Astrocyte (in vitro differentiated cells and primary cell): Measurements from ENCODE around the gene SLC52A1.

ENCODE experiments used
- CTCF ChIP-seq: IDR thresholded peaks from 2 replicates; pipeline ENCODE4 v1.5.1; 2011; ENCODE audit warnings: low read depth, mild to moderate bottlenecking, inconsistent platforms, low read length, moderate library complexity; ENCODE audit not compliant: insufficient read depth
- EZH2 ChIP-seq: IDR thresholded peaks from 2 replicates; pipeline ENCODE4 v1.6.1; 2012; ENCODE audit warnings: mild to moderate bottlenecking, low read length, inconsistent platforms; ENCODE audit not compliant: insufficient read depth

GRCh38 chr17:5014357-5014756, 20.9 kb downstream of the SLC52A1 start:
- TF ChIP-seq CTCF (no peak), EZH2 (no peak)
